ENCODE data around the gene FOXJ3.

The FOXJ3 gene

DNA sequence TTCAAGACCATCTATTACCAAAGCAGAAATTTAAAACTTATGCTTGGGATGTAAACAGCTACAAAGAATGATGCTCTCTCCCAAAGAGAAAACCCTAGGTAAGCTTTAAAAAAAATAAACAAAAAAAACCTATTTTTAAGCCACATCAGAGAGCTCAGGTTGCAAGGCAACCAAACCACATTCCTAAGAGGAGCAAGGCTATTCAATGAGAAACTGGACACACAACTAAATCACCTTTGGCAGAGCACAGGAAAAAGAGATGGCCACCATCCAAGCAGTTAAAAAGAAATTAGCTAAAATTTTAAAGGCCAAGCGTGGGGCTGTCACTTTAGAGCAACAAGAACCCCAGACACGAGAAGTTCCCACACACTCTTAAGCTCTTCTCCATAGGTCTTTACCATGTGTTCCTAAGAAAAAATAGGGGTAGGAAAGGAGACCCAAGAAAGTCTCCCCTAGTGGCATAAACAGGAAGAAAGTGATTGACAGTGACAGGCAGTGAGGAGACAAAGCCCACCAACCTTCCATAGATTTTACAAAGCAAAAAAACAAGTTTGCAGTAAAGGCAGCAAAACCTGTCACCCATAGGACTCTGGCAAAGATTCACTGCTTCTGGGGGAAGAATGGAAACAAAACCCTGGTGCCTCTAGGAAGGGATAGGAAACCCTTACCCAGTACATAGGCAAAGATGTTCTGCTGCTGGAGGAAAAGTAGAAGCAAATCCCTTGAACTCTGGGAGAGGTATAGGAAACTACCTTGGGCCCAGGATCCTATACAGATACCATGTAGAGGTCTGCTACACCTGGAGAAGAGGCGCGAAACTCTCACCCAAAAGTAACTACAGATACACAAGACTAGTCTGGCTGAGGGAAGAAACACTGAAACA lies 68.5 kb downstream of the FOXJ3 start:
- TF ChIP-seq, protein P1, sequence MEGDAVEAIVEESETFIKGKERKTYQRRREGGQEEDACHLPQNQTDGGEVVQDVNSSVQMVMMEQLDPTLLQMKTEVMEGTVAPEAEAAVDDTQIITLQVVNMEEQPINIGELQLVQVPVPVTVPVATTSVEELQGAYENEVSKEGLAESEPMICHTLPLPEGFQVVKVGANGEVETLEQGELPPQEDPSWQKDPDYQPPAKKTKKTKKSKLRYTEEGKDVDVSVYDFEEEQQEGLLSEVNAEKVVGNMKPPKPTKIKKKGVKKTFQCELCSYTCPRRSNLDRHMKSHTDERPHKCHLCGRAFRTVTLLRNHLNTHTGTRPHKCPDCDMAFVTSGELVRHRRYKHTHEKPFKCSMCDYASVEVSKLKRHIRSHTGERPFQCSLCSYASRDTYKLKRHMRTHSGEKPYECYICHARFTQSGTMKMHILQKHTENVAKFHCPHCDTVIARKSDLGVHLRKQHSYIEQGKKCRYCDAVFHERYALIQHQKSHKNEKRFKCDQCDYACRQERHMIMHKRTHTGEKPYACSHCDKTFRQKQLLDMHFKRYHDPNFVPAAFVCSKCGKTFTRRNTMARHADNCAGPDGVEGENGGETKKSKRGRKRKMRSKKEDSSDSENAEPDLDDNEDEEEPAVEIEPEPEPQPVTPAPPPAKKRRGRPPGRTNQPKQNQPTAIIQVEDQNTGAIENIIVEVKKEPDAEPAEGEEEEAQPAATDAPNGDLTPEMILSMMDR (IDR thresholded peaks at IDR 0.05; ENCODE audit: unreplicated experiment in 3 of 3): no peak
- Mint-ChIP-seq H3K4me1 (peaks cover 19% of the 10 kb centered on the region), H3K4me3 (no peak overlapping the region), H3K9me3 (peaks cover 11% of the 10 kb centered on the region), H3K36me3 (ENCODE audit: low read depth) (peaks cover 63% of the 10 kb centered on the region), H3K27me3 (ENCODE audit: low read depth) (no peaks in the 10 kb centered on the region), H3K27ac (peak overlapping the region in 2 of 3 experiments; percentile 46 to 64)

DNA sequence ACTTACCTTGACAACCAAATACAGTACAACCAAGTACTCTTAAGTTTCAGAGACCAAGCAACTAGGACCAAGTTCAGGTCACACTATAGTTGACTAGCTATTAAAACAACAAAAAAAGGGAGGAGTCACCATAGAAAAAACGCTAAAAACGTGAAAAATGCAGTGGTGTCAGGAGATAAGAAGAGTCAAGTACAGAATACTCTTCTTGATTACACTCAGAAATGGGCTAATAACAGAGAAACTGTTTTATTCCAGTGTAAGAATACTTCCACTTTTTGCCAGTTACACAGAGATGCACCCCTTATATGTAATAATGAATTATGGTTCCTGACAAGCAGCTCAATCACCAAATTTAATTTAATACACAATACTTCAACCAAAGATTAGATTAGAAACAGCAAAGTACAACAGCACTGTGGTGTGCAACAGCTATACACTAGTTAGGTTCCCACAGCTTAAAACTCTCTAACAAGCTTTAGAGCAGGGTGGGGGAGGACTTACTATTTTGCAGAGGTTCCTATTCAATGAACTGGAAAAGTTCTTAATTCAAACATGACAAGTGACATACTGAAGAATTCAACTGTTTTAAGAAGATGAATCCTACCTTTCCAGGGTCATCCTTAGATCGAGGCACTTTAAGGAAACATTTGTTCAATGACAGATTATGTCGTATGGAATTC lies 70.4 kb downstream of the FOXJ3 start:
- Mint-ChIP-seq H3K27me3 (ENCODE audit: low read depth) (no peaks in the 10 kb centered on the region), H3K27ac (peak overlapping the region in 1 of 3 experiments; percentile 67), H3K36me3 (ENCODE audit: low read depth) (peaks cover 62% of the 10 kb centered on the region), H3K9me3 (peaks cover 11% of the 10 kb centered on the region), H3K4me1 (peaks cover 37% of the 10 kb centered on the region), H3K4me3 (no peak overlapping the region)
- TF ChIP-seq, protein P1 (IDR thresholded peaks at IDR 0.05; ENCODE audit: unreplicated experiment in 3 of 3): no peak

GRCh38 chr1:42263019-42263418 lies 72.0 kb downstream of the FOXJ3 start:
- TF ChIP-seq, protein P1 (IDR thresholded peaks at IDR 0.05; ENCODE audit: unreplicated experiment in 3 of 3): no peak
- H3K36me3 Mint-ChIP-seq (ENCODE audit: low read depth): peaks cover 53% of the 10 kb centered on the region
- H3K4me3 Mint-ChIP-seq: no peak overlapping the region
- H3K27ac Mint-ChIP-seq: no peak overlapping the region
- H3K4me1 Mint-ChIP-seq: peaks cover 48% of the 10 kb centered on the region
- peaks cover 13% of the 10 kb centered on the region for H3K9me3 Mint-ChIP-seq
- H3K27me3 Mint-ChIP-seq (ENCODE audit: low read depth): no peaks in the 10 kb centered on the region

- Mint-ChIP-seq H3K36me3 (ENCODE audit: low read depth) (peaks cover 51% of the 10 kb centered on the region), H3K27me3 (ENCODE audit: low read depth) (no peaks in the 10 kb centered on the region), H3K4me3 (no peak overlapping the region), H3K9me3 (peaks cover 4% of the 10 kb centered on the region), H3K27ac (peak overlapping the region in 2 of 3 experiments; percentile 17 to 26), H3K4me1 (peaks cover 31% of the 10 kb centered on the region)
- TF ChIP-seq, protein P1 (IDR thresholded peaks at IDR 0.05; ENCODE audit: unreplicated experiment in 3 of 3): no peak
Observed at GRCh38 chr1:42260376-42261070, 74.5 kb downstream of the FOXJ3 start.

- H3K27me3 Mint-ChIP-seq (ENCODE audit: low read depth): no peaks in the 10 kb centered on the region
- H3K27ac Mint-ChIP-seq: peak overlapping the region; percentile 17 to 68 (median 19)
- peaks cover 54% of the 10 kb centered on the region for H3K36me3 Mint-ChIP-seq (ENCODE audit: low read depth)
- peaks cover 9% of the 10 kb centered on the region for H3K9me3 Mint-ChIP-seq
- H3K4me1 Mint-ChIP-seq: peaks cover 31% of the 10 kb centered on the region
- TF ChIP-seq, protein P1 (IDR thresholded peaks at IDR 0.05; ENCODE audit: unreplicated experiment in 3 of 3): no peak
- H3K4me3 Mint-ChIP-seq: no peak overlapping the region
Observed at GRCh38 chr1:42259739-42260064, 75.3 kb downstream of the FOXJ3 start.

All from nephron (organoid).